GM19240 (cell line): ENCODE data around the gene PRKD2.
"Not testable (repeated sequence)": the region's sequence is repeated elsewhere in the genome, so short reads cannot be mapped to it uniquely, and the experiment has no call there.

Source experiments
- DNase-seq: peaks from one replicate; pipeline ENCODE4 v3.0.0; 2011; ENCODE audit warnings: low spot score; ENCODE audit not compliant: insufficient read length

Gene PRKD2

GRCh38 chr19:46634656-46635218, 82.2 kb downstream of the PRKD2 start:
- DNase-seq: no peak

- peak; percentile 86 for DNase-seq
These were observed 82.8 kb downstream of the PRKD2 start for GRCh38 chr19:46634045-46634655.

- no peak for DNase-seq
These were observed 83.8 kb downstream of the PRKD2 start for GRCh38 chr19:46633130-46633529.

DNA sequence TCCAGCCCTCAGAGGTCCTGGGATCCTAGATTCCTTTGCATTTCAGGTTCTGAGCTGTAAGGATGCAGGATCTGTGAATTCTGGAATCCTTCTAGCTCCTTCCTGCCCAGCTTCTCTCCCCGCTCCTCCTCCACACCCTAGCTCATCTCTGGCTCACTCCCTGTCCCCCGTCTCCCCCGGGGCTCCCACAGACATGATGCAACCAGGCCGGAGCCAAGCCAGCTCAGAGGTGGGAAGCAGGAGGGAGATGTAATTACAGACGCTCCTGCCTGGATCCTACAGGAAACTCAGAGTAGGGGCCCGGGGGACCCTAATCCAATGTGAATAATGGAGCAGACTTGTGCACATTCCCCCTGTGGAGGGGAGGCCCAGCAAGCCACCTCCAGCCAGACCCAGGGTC, 85.4 kb downstream of the PRKD2 start:
- no peak for DNase-seq

DNA sequence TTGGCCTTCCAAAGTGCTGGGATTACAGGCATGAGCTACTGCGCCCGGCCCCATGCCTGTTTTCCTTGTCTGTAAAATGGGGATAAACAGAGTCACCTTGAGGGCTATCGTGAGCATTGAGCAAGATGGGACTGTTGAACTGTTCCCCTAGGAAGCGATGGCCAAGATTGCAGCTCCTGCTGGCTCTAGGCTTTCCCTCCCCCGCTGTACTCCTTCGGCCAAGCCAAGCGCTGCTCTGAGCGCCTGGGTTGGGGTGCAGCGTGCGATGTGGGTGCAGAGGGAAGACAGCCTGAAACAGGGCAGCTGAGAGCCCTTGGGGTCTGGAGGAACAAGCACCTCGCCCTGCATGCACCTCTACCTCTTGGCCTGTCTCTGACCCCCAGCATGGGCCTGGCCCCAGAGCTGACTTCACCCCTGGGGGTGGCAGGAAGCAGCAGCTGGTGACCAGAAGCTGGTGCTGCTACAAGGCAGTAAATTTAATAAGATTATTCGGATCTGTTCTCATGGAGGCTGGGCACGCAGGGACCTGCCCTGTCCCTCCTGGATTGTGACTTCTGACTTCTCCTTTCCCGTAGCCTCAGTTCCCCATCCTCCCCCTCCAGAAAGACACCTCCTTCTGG, 86.2 kb downstream of the PRKD2 start:
- no peak for DNase-seq

DNA sequence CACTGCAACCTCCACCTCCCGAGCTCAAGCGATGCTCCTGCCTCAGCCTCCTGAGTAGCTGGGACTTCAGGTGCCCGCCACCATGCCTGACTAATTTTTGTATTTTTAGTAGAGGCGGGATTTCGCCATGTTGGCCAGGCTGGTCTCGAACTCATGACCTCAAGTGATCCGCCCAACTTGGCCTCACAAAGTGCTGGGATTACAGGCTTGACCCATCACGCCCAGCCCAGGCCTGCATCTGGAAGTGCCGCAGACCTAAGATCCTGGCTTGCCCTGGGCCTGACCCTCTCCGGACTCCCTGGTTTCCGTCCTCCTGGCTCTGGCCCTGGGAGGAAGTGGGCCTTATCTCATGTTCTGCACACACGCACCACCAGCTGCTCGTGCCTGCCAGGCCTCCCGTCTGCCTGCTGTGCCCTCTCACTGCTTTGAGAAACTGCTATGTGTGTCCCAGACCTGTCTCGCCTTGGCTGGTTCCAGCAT, 87.3 kb downstream of the PRKD2 start:
- DNase-seq: no peak

GRCh38 chr19:46628970-46629369, 87.9 kb downstream of the PRKD2 start:
- not testable (repeated sequence) for DNase-seq

DNA sequence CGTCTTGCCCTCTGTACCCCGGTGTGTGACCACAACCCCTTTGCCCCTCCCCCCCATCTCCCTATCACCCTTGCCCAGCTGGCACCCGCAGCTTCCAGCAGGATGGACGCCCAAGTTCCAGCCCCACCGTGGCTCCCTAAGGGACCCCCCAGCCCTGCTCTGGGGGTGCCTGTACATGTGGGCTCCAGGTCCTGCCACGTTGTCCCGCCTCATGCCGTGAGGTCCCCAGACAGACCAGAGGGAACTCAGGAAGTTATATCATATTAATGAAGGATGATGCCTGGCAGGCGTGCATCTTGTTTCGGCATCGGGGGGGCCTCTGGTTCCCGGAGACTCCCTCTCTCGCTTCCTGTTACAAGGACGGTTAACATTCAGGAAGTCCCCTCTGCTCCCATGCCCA, 90.5 kb downstream of the PRKD2 start:
- no peak for DNase-seq

DNA sequence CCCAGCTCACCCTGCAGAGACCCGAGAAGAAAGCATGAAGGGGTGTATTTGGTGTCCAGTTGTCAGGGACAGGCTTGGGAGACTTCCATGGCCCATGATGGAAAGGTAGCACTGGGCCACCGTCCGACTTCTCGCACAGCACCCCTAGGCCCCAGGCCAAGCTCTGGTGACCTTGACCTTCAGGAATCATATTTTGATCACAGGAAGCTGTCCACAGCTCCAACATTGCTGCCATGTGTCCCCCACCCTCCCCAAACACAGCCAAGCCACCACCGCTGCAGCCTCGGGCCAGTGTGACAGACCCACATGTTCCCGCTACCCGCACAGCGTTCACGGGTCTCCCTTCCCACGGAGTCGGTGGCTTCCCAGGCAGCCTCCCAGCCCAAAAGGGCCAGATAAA, 91.2 kb downstream of the PRKD2 start:
- no peak for DNase-seq

- DNase-seq: no peak
These were observed 91.8 kb downstream of the PRKD2 start, which contains the start of gene PTGIR for GRCh38 chr19:46624958-46625661. Gene PTGIR, minus strand, starts transcription at chr19:46625089. Its CDS starts 864 bp downstream, at chr19:46624225.
